ENCODE measurements around the gene GPR62. TPM values are rescaled to one million over a fixed set of nuclear protein-coding genes. Genes with fewer than 3 reads are reported as not detected.

The GPR62 gene
- total and polyA plus RNA-seq, 2 of the 8 experiments (the other 6 are each of a cell fraction or from before 2014, with no cell fraction given): 0.22 to 0.29 TPM

DNA sequence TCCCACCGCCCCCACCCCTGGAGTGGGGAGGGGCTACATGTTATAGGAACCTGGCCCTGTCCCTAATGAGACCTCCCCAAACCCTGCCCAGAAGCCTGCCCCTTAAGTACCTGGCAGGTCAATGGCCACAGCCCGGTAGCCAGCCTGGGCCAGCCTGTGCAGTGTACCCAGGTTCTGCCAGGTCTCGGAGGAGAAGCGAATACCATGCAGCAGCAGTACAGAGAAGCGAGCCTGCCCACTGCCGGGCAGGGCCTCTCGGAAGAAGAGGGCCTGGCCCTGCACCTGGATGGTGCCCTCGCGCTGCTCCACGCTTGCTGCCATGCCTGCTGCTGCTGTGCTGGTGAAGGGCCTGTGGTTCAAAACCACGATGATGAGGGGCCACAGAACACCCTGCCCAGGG, 16.2 kb downstream of the GPR62 start:
- H2BK5ac ChIP-seq (ENCODE audit: low read depth, low read length): no peak overlapping the region
- peak overlapping the region; percentile 48; the same call in 1 of the 2 replicates for H2BK15ac ChIP-seq (ENCODE audit: low read length)
- H3K4ac ChIP-seq (replicated peaks; ENCODE audit: insufficient read length, low read depth, low read length): no peak overlapping the region
- no peak for FAIRE-seq
- H3K4me1 ChIP-seq (replicated peaks in 1 of 4; ENCODE audit: control insufficient read depth in 3 of 4, insufficient read depth in 4 of 4, low read length in 3 of 4): peaks cover 14 to 43% (median 33%) of the 10 kb centered on the region in 4 experiments
- no peak overlapping the region for H3K23ac ChIP-seq (ENCODE audit: insufficient read length)
- no peak overlapping the region for H4K91ac ChIP-seq (replicated peaks; ENCODE audit: insufficient read length, low read length)
- no peak overlapping the region; the same call in 1 of the 2 replicates for H2AK5ac ChIP-seq (ENCODE audit: low read depth, low read length)
- H2AFZ ChIP-seq (ENCODE audit: low read length): no peak overlapping the region
- peaks cover 19% of the 10 kb centered on the region for H3K23me2 ChIP-seq (ENCODE audit: low read depth, low read length)
- H4K20me1 ChIP-seq (replicated peaks in 1 of 2; ENCODE audit: control insufficient read depth in 1 of 2, insufficient read depth in 2 of 2, low read length in 2 of 2): peaks cover 0 to 3% of the 10 kb centered on the region in 2 experiments
- TF ChIP-seq SAP30 (IDR thresholded peaks at IDR 0.05; ENCODE audit: insufficient read depth, insufficient replicate concordance, low read length): no peak
- TF ChIP-seq MAFK (IDR thresholded peaks at IDR 0.05; ENCODE audit: low read depth, low read length): no peak
- no peak for TF ChIP-seq SIRT6 (IDR thresholded peaks at IDR 0.05; ENCODE audit: low read length)
- TF ChIP-seq CEBPB (IDR thresholded peaks at IDR 0.05; ENCODE audit: low read depth, low read length): no peak
- no peak for TF ChIP-seq BRCA1 (IDR thresholded peaks at IDR 0.05; ENCODE audit: low read depth, low read length)
- no peak overlapping the region for H2BK120ac ChIP-seq (replicated peaks; ENCODE audit: low read depth, low read length)
- WGBS, 2 experiments (ENCODE audit: extremely low coverage in 1 of 2, insufficient coverage in 1 of 2, insufficient read length in 1 of 2, insufficient replicate concordance in 2 of 2, low coverage in 1 of 2, low lambda C conversion rate in 2 of 2, missing lambda C conversion rate in 1 of 2): 96% methylated on average over 11 of the region's 11 CpGs; no CpG with 5 or more reads in 1 of the 2 experiments
- no peak for DNase-seq (ENCODE audit: low read depth in 1 of 2, low spot score in 2 of 2)
- ChIA-PET POLR2A (ENCODE audit: partially characterized antibody) (interaction anchor here (1.3 to 29.3 kb wide), 5 partner anchors 0 to 30 kb away, joined by 3 to 923 read pairs (median 130); partner anchors contain the start of genes ABHD14A, ABHD14B, ACY1 and GPR62), CTCF (ENCODE audit: partially characterized antibody) (interaction anchor here (1.0 to 10.5 kb wide), 7 partner anchors 11 to 179 kb away, joined by 3 to 66 read pairs (median 7); partner anchors contain the start of genes ACY1, PARP3 and RRP9)
- no peaks in the 10 kb centered on the region; a peak in 1 of 4 replicates for H3K9me3 ChIP-seq (ENCODE audit: insufficient read depth in 2 of 2, low read depth in 1 of 2, low read length in 1 of 2)
- no peak overlapping the region for H3K4me2 ChIP-seq (ENCODE audit: insufficient read depth in 1 of 2, low read depth in 2 of 2, low read length in 2 of 2)
- no peak overlapping the region for H3K18ac ChIP-seq (ENCODE audit: extremely low read depth, low read length)
- H2BK20ac ChIP-seq (ENCODE audit: low read length): no peak overlapping the region
- H3K4me3 ChIP-seq (ENCODE audit: extremely low read depth in 1 of 4, insufficient read depth in 2 of 4, low read depth in 3 of 4, low read length in 4 of 4): no peak overlapping the region
- H4K8ac ChIP-seq (ENCODE audit: extremely low read depth, insufficient read depth, low read length): no peak overlapping the region
- H3K79me1 ChIP-seq (ENCODE audit: low read depth, low read length): 0 out of 2 replicates have a peak, but pooled peaks cover 2% of the 10 kb centered on the region
- no peak overlapping the region for H3K14ac ChIP-seq (ENCODE audit: insufficient read length)
- no peaks in the 10 kb centered on the region for H3K79me2 ChIP-seq (ENCODE audit: control insufficient read depth in 1 of 2, insufficient read depth in 2 of 2, low read length in 2 of 2)
- H3K27me3 ChIP-seq (replicated peaks in 1 of 4; ENCODE audit: control insufficient read depth in 3 of 4, extremely low read depth in 1 of 4, insufficient read depth in 3 of 4, low read length in 3 of 4): peaks cover 0 to 27% (median 21%) of the 10 kb centered on the region in 4 experiments; a peak in 5 of 7 replicates
- no peak overlapping the region for H3K27ac ChIP-seq (ENCODE audit: low read depth, low read length)
- no peak overlapping the region for H3K9ac ChIP-seq (replicated peaks in 1 of 4; ENCODE audit: extremely low read depth in 1 of 4, low read depth in 3 of 4, low read length in 3 of 4)
- no peak overlapping the region for H2BK12ac ChIP-seq (ENCODE audit: low read depth, low read length)
- no peak overlapping the region for H4K5ac ChIP-seq (ENCODE audit: insufficient read length, low read depth, low read length)
- no peak overlapping the region for H3K56ac ChIP-seq (replicated peaks; ENCODE audit: insufficient read length, low read depth, low read length)
- no peaks in the 10 kb centered on the region for H3K36me3 ChIP-seq (ENCODE audit: control insufficient read depth in 2 of 4, insufficient read depth in 4 of 4, low read length in 3 of 4)

Measured in H1 (cell line).